HepG2 (cell line): ENCODE measurements around the gene SLC12A5. TPM values are rescaled to one million over a fixed set of nuclear protein-coding genes. Genes with fewer than 3 reads are reported as not detected.

Source experiments
- BORCS8-MEF2B ChIP-seq: sonication (generic); formaldehyde crosslinking; IDR thresholded peaks from 2 replicates; pipeline ENCODE4 v1.8.0; 2022; ENCODE audit warnings: mild to moderate bottlenecking, missing genetic modification reagents
- FLYWCH1 ChIP-seq: sonication (generic); formaldehyde crosslinking; IDR thresholded peaks from 2 replicates; pipeline ENCODE4 v1.8.1; 2023; ENCODE audit warnings: mild to moderate bottlenecking, missing genetic modification reagents
- NCOR1 ChIP-seq: fragments of 200-600 bp; sonication (generic); IDR thresholded peaks from 2 replicates; pipeline ENCODE4 v1.7.0; 2017; ENCODE audit warnings: antibody characterized with exemption, low read length, borderline replicate concordance
- NFYB ChIP-seq: sonication (generic); formaldehyde crosslinking; IDR thresholded peaks from 2 replicates; pipeline ENCODE4 v1.4.0; 2020; ENCODE audit warnings: missing genetic modification reagents
- NFYC ChIP-seq: IDR thresholded peaks from 2 replicates; pipeline ENCODE4 v1.6.1; 2016; ENCODE audit warnings: missing genetic modification reagents, missing compliant biosample characterization
- PCBP2 ChIP-seq: fragments of 200-400 bp; formaldehyde crosslinking; optimal IDR thresholded peaks from 2 replicates; pipeline ENCODE3; 2018; ENCODE audit warnings: low read length, low read depth; ENCODE audit not compliant: poor library complexity, severe bottlenecking
- YEATS2 ChIP-seq: sonication (generic); formaldehyde crosslinking; IDR thresholded peaks from 2 replicates; pipeline ENCODE4 v1.4.0; 2020; ENCODE audit warnings: missing genetic modification reagents, borderline replicate concordance
- ZNF205 ChIP-seq: IDR thresholded peaks from 2 replicates; pipeline ENCODE4 v1.6.1; 2018; ENCODE audit warnings: missing biosample characterization, missing genetic modification reagents
- ZNF260 ChIP-seq: sonication (generic); formaldehyde crosslinking; IDR thresholded peaks from 2 replicates; pipeline ENCODE4 v1.4.0; 2020; ENCODE audit warnings: missing genetic modification reagents, low read depth, mild to moderate bottlenecking, borderline replicate concordance
- ZNF274 ChIP-seq: sonication (generic); formaldehyde crosslinking; IDR thresholded peaks from 2 replicates; pipeline ENCODE4 v1.5.1; 2020; ENCODE audit warnings: mild to moderate bottlenecking, missing genetic modification reagents
- ZNF33B ChIP-seq: sonication (generic); formaldehyde crosslinking; IDR thresholded peaks from 2 replicates; pipeline ENCODE4 v1.5.1; 2020; ENCODE audit warnings: mild to moderate bottlenecking, missing genetic modification reagents
- ZNF678 ChIP-seq: sonication (generic); formaldehyde crosslinking; IDR thresholded peaks from 2 replicates; pipeline ENCODE4 v1.4.0; 2020; ENCODE audit warnings: mild to moderate bottlenecking, missing genetic modification reagents
- polyA plus RNA-seq, 8 experiments: library from polyadenylated mRNA; depleted of rRNA in 3 of 8; stranded (reverse) in 7 of 8; unstranded in 1 of 8; fragments of >200 nt; fragmentation: Illumina TruSeq in 4 of 8; extraction: Trizol in 4 of 8; gene quantifications; 2 replicates each; pipeline versions ENCODE4 v1.2.1 to v1.2.3, GENCODE V29; 2011 to 2016; ENCODE audit warnings: low read depth in 4 of 8, missing spikeins in 1 of 8, mixed read lengths in 1 of 8; ENCODE audit not compliant: insufficient read depth in 1 of 8
- total RNA-seq, 5 experiments: library from RNA; depleted of rRNA; stranded (reverse); fragments of >200 nt; fragmentation: Illumina TruSeq; extraction: Trizol; gene quantifications; 2 replicates each; pipeline ENCODE4 v1.2.3, GENCODE V29; 2016; ENCODE audit warnings: low read depth in 1 of 5
- TF ChIP-seq, protein P1 (sequence below): sonication (generic); formaldehyde crosslinking; IDR thresholded peaks from 2 replicates; pipeline ENCODE4 v1.5.1; 2020; ENCODE audit warnings: missing genetic modification reagents, mild to moderate bottlenecking, borderline replicate concordance
- TF ChIP-seq, protein P2 (sequence below): IDR thresholded peaks from 2 replicates; pipeline ENCODE4 v1.6.1; 2016; ENCODE audit warnings: low read depth, borderline replicate concordance
- TF ChIP-seq, protein P3 (sequence below): sonication (generic); formaldehyde crosslinking; IDR thresholded peaks from 2 replicates; pipeline ENCODE4 v1.5.0; 2020; ENCODE audit warnings: mild to moderate bottlenecking, low read depth, missing genetic modification reagents, borderline replicate concordance
- TF ChIP-seq, protein P4 (sequence below): IDR thresholded peaks from 2 replicates; pipeline ENCODE4 v1.6.1; 2016; ENCODE audit warnings: low read depth, missing genetic modification reagents, missing compliant biosample characterization
- TF ChIP-seq, protein P5 (sequence below): sonication (generic); formaldehyde crosslinking; IDR thresholded peaks from 2 replicates; pipeline ENCODE4 v1.5.0; 2020; ENCODE audit warnings: mild to moderate bottlenecking, missing genetic modification reagents
- TF ChIP-seq, protein P6 (sequence below): IDR thresholded peaks from 2 replicates; pipeline ENCODE4 v1.6.1; 2016; ENCODE audit warnings: missing genetic modification reagents, missing compliant biosample characterization

SLC12A5 gene
- total and polyA plus RNA-seq, 2 of the 13 experiments (the other 11 are each of a cell fraction or from before 2014, with no cell fraction given), result 4.3 to 5.4 TPM

DNA sequence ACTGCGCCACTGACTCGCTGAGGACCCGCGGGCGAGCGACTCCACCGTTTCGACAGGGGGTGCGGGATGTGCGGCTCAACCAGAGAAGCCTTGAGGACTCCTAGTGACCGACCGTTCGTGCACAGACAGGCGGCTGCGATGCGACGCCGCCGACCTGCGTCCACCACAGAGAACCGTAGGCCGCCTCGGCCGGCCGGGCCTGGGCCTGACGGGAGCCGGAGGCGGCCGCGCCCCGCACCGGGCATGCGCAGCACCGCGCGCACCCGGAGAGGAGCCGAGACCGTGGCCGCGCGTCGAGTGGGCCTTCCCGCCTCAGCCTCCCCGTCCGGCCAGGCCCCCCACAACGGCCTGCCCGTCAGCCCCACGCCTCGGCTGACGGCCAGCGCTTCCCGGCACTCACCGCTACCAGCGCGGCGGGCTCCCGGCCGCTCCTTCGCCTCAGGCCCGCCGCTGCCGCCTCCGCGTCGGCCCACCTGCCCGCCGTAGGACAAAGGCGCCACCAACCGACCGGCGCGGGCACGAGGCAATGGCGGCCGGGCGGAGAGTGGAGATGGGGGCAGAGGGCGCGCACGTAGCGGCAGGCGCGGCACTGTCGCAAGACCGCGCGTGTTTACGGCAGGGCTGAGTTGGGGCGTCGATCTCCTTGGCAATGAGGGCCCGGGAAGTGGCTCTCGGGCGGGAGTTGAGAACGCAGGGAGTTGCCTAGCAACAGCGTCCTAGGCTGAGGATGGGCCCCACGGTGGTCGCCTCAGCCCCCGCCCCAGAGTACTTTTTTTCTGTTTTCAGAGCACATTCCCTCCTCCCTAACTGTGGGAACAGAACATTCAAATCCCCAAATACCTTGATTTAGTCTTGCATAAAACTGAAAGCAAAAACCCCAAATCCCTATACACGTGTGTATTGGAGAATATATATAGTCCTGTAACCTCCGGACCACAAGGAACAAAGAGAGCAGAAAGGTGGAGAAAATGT lies 60.7 kb downstream of the SLC12A5 start, which contains the start of gene NCOA5 (continued):
- TF ChIP-seq YEATS2 (CRISPR knock-in tag) (peak; percentile 93; the same call in 1 of the 2 replicates), PCBP2 (no peak), ZNF260 (CRISPR knock-in tag) (no peak), ZNF205 (CRISPR knock-in tag) (peak; percentile 78), FLYWCH1 (CRISPR knock-in tag) (no peak), ZNF274 (CRISPR knock-in tag) (peak; percentile 96), NFYC (CRISPR knock-in tag) (peak; percentile 36), BORCS8-MEF2B (peak; percentile 99), ZNF33B (peak; percentile 84), NCOR1 (no peak), ZNF678 (CRISPR knock-in tag) (no peak), NFYB (CRISPR knock-in tag) (no peak; the same call in 1 of the 2 replicates)
- TF ChIP-seq, protein P1, sequence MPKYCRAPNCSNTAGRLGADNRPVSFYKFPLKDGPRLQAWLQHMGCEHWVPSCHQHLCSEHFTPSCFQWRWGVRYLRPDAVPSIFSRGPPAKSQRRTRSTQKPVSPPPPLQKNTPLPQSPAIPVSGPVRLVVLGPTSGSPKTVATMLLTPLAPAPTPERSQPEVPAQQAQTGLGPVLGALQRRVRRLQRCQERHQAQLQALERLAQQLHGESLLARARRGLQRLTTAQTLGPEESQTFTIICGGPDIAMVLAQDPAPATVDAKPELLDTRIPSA (CRISPR knock-in tag), result peak; percentile 84; the same call in 1 of the 2 replicates
- TF ChIP-seq, protein P2, sequence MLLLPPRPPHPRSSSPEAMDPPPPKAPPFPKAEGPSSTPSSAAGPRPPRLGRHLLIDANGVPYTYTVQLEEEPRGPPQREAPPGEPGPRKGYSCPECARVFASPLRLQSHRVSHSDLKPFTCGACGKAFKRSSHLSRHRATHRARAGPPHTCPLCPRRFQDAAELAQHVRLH (CRISPR knock-in tag), result peak; percentile 95; the same call in 1 of the 2 replicates
- TF ChIP-seq, protein P3, sequence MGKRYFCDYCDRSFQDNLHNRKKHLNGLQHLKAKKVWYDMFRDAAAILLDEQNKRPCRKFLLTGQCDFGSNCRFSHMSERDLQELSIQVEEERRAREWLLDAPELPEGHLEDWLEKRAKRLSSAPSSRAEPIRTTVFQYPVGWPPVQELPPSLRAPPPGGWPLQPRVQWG (CRISPR knock-in tag), result no peak
- TF ChIP-seq, protein P4, sequence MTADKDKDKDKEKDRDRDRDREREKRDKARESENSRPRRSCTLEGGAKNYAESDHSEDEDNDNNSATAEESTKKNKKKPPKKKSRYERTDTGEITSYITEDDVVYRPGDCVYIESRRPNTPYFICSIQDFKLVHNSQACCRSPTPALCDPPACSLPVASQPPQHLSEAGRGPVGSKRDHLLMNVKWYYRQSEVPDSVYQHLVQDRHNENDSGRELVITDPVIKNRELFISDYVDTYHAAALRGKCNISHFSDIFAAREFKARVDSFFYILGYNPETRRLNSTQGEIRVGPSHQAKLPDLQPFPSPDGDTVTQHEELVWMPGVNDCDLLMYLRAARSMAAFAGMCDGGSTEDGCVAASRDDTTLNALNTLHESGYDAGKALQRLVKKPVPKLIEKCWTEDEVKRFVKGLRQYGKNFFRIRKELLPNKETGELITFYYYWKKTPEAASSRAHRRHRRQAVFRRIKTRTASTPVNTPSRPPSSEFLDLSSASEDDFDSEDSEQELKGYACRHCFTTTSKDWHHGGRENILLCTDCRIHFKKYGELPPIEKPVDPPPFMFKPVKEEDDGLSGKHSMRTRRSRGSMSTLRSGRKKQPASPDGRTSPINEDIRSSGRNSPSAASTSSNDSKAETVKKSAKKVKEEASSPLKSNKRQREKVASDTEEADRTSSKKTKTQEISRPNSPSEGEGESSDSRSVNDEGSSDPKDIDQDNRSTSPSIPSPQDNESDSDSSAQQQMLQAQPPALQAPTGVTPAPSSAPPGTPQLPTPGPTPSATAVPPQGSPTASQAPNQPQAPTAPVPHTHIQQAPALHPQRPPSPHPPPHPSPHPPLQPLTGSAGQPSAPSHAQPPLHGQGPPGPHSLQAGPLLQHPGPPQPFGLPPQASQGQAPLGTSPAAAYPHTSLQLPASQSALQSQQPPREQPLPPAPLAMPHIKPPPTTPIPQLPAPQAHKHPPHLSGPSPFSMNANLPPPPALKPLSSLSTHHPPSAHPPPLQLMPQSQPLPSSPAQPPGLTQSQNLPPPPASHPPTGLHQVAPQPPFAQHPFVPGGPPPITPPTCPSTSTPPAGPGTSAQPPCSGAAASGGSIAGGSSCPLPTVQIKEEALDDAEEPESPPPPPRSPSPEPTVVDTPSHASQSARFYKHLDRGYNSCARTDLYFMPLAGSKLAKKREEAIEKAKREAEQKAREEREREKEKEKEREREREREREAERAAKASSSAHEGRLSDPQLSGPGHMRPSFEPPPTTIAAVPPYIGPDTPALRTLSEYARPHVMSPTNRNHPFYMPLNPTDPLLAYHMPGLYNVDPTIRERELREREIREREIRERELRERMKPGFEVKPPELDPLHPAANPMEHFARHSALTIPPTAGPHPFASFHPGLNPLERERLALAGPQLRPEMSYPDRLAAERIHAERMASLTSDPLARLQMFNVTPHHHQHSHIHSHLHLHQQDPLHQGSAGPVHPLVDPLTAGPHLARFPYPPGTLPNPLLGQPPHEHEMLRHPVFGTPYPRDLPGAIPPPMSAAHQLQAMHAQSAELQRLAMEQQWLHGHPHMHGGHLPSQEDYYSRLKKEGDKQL (CRISPR knock-in tag), result no peak; the same call in 1 of the 2 replicates
- TF ChIP-seq, protein P5, sequence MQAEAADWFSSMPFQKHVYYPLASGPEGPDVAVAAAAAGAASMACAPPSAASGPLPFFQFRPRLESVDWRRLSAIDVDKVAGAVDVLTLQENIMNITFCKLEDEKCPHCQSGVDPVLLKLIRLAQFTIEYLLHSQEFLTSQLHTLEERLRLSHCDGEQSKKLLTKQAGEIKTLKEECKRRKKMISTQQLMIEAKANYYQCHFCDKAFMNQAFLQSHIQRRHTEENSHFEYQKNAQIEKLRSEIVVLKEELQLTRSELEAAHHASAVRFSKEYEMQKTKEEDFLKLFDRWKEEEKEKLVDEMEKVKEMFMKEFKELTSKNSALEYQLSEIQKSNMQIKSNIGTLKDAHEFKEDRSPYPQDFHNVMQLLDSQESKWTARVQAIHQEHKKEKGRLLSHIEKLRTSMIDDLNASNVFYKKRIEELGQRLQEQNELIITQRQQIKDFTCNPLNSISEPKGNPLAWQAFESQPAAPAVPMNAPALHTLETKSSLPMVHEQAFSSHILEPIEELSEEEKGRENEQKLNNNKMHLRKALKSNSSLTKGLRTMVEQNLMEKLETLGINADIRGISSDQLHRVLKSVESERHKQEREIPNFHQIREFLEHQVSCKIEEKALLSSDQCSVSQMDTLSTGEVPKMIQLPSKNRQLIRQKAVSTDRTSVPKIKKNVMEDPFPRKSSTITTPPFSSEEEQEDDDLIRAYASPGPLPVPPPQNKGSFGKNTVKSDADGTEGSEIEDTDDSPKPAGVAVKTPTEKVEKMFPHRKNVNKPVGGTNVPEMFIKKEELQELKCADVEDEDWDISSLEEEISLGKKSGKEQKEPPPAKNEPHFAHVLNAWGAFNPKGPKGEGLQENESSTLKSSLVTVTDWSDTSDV (CRISPR knock-in tag), result peak; percentile 63; the same call in 1 of the 2 replicates
- TF ChIP-seq, protein P6, sequence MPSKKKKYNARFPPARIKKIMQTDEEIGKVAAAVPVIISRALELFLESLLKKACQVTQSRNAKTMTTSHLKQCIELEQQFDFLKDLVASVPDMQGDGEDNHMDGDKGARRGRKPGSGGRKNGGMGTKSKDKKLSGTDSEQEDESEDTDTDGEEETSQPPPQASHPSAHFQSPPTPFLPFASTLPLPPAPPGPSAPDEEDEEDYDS (CRISPR knock-in tag), result peak; percentile 85
